Sigmoid colon (tissue), 7 donors: ENCODE data around the gene NEURL1. TPM values are rescaled to one million over a fixed set of nuclear protein-coding genes. Genes with fewer than 3 reads are reported as not detected.
"Not testable (repeated sequence)": the region's sequence is repeated elsewhere in the genome, so short reads cannot be mapped to it uniquely, and the experiment has no call there.

Source experiments
- DNase-seq: peaks from one replicate; pipeline ENCODE4 v3.0.0-alpha.2; 2019
- H3K27ac ChIP-seq, 4 donors: fragments of 200-600 bp; sonication (generic); one replicate each; pipeline ENCODE4 v1.5.1; 2016 to 2019; ENCODE audit warnings: mild to moderate bottlenecking in 1 of 4
- H3K27me3 ChIP-seq, 3 donors: fragments of 200-600 bp; sonication (generic); one replicate each; pipeline ENCODE4 v1.5.1; 2019; ENCODE audit warnings: mild to moderate bottlenecking in 1 of 3
- H3K36me3 ChIP-seq, 4 donors: fragments of 200-600 bp; sonication (generic); one replicate each; pipeline ENCODE4 v1.5.1; 2016 to 2019
- H3K4me1 ChIP-seq, 4 donors: fragments of 200-600 bp; sonication (generic); one replicate each; pipeline ENCODE4 v1.5.1; 2017 to 2019
- H3K4me3 ChIP-seq, 4 donors: fragments of 200-600 bp; sonication (generic); one replicate each; pipeline ENCODE4 v1.5.1; 2017 to 2019; ENCODE audit warnings: mild to moderate bottlenecking in 2 of 4, moderate library complexity in 1 of 4
- H3K9me3 ChIP-seq, 4 donors: fragments of 200-600 bp in 3 of 4; sonication (generic) in 3 of 4; one replicate each; pipeline versions ENCODE4 v1.5.1 to v1.6.1; 2013 to 2019
- EP300 ChIP-seq, 4 donors: sonication (generic); formaldehyde crosslinking; IDR thresholded peaks; one replicate each; pipeline ENCODE4 v1.6.1; 2017; ENCODE audit warnings: antibody characterized with exemption in 4 of 4
- POLR2A ChIP-seq, 2 donors: fragments of 450-650 bp; IDR thresholded peaks; one replicate each; pipeline ENCODE4 v1.6.1; 2016; ENCODE audit warnings: antibody characterized with exemption in 2 of 2, mild to moderate bottlenecking in 2 of 2, moderate library complexity in 2 of 2
- POLR2AphosphoS5 ChIP-seq, 4 donors: sonication (generic); formaldehyde crosslinking; IDR thresholded peaks; one replicate each; pipeline ENCODE4 v1.6.1; 2017; ENCODE audit warnings: antibody characterized with exemption in 4 of 4
- WGBS, 2 donors: extraction: QIAGEN DNeasy Blood & Tissue Kit; methylation state at CpG; one replicate each; pipeline ENCODE4 v1.1.7; 2013; 5-methylcytosine and 5-hydroxymethylcytosine counted together
- intact Hi-C: fragments of 100-400 bp; cut with DNase I; formaldehyde crosslinking; loops from one replicate; pipeline ENCODE4 v1.15.1; 2023
- polyA plus RNA-seq, 3 donors: library from polyadenylated mRNA; stranded (reverse); fragments of 200-250 nt; gene quantifications; one replicate each; pipeline ENCODE4 v1.2.3, GENCODE V29; 2013
- total RNA-seq, 4 donors: library from RNA; depleted of rRNA; stranded (reverse); fragments of >200 nt; gene quantifications; one replicate each; pipeline ENCODE4 v1.1.0, GENCODE V29; 2016
- TF ChIP-seq, protein P1 (sequence below), 4 experiments: fragments of 450-650 bp in 3 of 4; fragments of 200-600 bp in 1 of 4; IDR thresholded peaks; one replicate each; pipeline ENCODE4 v1.5.1; 2016 to 2019; ENCODE audit warnings: antibody characterized with exemption in 4 of 4, mild to moderate bottlenecking in 3 of 4, moderate library complexity in 2 of 4
- donor health status: healthy with polysubstance abuse.
- donor health status: Bipolar disorder and iron deficiency.
- donor health status: healthy.

Gene NEURL1
- total and polyA plus RNA-seq, 7 donors = 0.41 to 54.1 (median 15.3) TPM; not detected in 1

DNA sequence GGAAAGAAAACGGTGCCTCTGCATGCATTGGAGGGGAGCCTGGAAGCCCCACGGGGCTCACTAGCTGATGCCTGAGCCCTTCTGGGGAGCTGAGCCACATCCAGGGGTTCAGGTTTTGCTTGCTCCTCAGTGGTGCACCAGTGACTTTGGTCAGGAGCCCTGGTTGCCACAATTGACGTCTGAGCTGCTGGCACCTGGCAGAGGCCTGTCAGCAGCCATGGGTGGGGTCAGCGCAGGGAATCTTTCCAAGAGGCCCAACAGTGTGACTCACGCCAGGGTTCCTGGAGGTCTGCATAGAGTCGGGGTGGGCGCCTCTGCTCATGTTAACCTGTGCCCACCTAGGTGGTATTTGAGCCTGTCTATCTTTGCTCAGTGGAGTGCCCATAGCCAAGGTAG lies 138.7 kb downstream of the NEURL1 start:
- TF ChIP-seq, protein P1, sequence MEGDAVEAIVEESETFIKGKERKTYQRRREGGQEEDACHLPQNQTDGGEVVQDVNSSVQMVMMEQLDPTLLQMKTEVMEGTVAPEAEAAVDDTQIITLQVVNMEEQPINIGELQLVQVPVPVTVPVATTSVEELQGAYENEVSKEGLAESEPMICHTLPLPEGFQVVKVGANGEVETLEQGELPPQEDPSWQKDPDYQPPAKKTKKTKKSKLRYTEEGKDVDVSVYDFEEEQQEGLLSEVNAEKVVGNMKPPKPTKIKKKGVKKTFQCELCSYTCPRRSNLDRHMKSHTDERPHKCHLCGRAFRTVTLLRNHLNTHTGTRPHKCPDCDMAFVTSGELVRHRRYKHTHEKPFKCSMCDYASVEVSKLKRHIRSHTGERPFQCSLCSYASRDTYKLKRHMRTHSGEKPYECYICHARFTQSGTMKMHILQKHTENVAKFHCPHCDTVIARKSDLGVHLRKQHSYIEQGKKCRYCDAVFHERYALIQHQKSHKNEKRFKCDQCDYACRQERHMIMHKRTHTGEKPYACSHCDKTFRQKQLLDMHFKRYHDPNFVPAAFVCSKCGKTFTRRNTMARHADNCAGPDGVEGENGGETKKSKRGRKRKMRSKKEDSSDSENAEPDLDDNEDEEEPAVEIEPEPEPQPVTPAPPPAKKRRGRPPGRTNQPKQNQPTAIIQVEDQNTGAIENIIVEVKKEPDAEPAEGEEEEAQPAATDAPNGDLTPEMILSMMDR (IDR thresholded peaks at IDR 0.05) = no peak
- TF ChIP-seq EP300 (IDR thresholded peaks at IDR 0.05) (no peak), POLR2AphosphoS5 (IDR thresholded peaks at IDR 0.05) (no peak), POLR2A (IDR thresholded peaks at IDR 0.05) (no peak)
- no peaks in the 10 kb centered on the region for H3K9me3 ChIP-seq
- H3K27ac ChIP-seq = no peak overlapping the region
- H3K36me3 ChIP-seq = peaks cover 0 to 36% (median 6%) of the 10 kb centered on the region in 4 donors
- intact Hi-C loops = no loop called here
- WGBS, 2 donors = 76 to 79% methylated on average over 7 of the region's 7 CpGs
- H3K4me1 ChIP-seq = peaks cover 0 to 37% (median 29%) of the 10 kb centered on the region in 4 donors
- no peak overlapping the region for H3K4me3 ChIP-seq
- no peaks in the 10 kb centered on the region for H3K27me3 ChIP-seq
- no peak for DNase-seq

- DNase-seq, H3K9me3 ChIP-seq, intact Hi-C loops, H3K4me3 ChIP-seq, H3K27ac ChIP-seq, H3K27me3 ChIP-seq: not testable (repeated sequence)
- peaks cover 0 to 29% (median 3%) of the 10 kb centered on the region in 4 donors for H3K36me3 ChIP-seq
- WGBS, 2 donors = 87 to 95% methylated on average over 6 of the region's 6 CpGs
- peaks cover 0 to 44% (median 35%) of the 10 kb centered on the region in 4 donors for H3K4me1 ChIP-seq
Observed at GRCh38 chr10:103632871-103633270, 139.4 kb downstream of the NEURL1 start.

GRCh38 chr10:103633846-103634245 lies 140.3 kb downstream of the NEURL1 start:
- intact Hi-C loops = no loop called here
- peaks cover 0 to 53% (median 45%) of the 10 kb centered on the region in 4 donors for H3K4me1 ChIP-seq
- no peak overlapping the region for H3K4me3 ChIP-seq
- no peak for DNase-seq
- H3K9me3 ChIP-seq = no peaks in the 10 kb centered on the region
- TF ChIP-seq, protein P1 (IDR thresholded peaks at IDR 0.05) = no peak
- TF ChIP-seq POLR2AphosphoS5 (IDR thresholded peaks at IDR 0.05) = no peak
- TF ChIP-seq POLR2A (IDR thresholded peaks at IDR 0.05) = no peak
- no peak for TF ChIP-seq EP300 (IDR thresholded peaks at IDR 0.05)
- peaks cover 0 to 24% (median 2%) of the 10 kb centered on the region in 4 donors for H3K36me3 ChIP-seq
- H3K27me3 ChIP-seq = no peaks in the 10 kb centered on the region
- WGBS, 2 donors = 95% methylated on average over 7 of the region's 7 CpGs
- no peak overlapping the region for H3K27ac ChIP-seq

GRCh38 chr10:103635580-103635979 lies 142.1 kb downstream of the NEURL1 start:
- Histone ChIP-seq H3K36me3 (peaks cover 0 to 25% (median 2%) of the 10 kb centered on the region in 4 donors), H3K4me1 (peaks cover 0 to 55% (median 46%) of the 10 kb centered on the region in 4 donors), H3K27ac (peak overlapping the region in 3 of 4 donors; percentile 40 to 92 (median 91)), H3K9me3 (no peaks in the 10 kb centered on the region), H3K27me3 (no peaks in the 10 kb centered on the region), H3K4me3 (no peak overlapping the region)
- WGBS, 2 donors = 64 to 74% methylated on average over 5 of the region's 5 CpGs
- intact Hi-C loops = no loop called here
- DNase-seq = no peak
- TF ChIP-seq EP300 (IDR thresholded peaks at IDR 0.05) (no peak), POLR2A (IDR thresholded peaks at IDR 0.05) (no peak), POLR2AphosphoS5 (IDR thresholded peaks at IDR 0.05) (no peak)
- TF ChIP-seq, protein P1 (IDR thresholded peaks at IDR 0.05) = no peak

DNA sequence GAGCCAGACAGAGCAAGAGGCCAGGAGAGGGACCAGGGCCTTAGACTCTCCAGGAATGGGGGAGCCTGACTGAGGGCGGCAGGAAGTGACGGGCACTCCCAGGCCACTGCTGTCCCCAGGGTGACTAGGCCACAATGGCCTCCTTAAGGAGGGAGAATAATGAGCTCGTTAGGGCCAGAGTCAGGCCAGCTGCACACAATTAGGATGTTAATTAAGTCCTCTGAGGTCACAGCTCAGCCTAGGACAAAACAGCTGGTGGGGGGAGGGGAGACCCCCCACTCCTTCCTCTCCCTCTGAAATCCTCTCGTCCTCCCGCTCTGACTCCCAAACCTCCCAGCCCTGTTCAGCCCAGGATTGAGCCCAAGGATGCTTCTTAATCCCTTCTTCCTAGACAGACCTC lies 143.0 kb downstream of the NEURL1 start:
- Histone ChIP-seq H3K27ac (peak overlapping the region; percentile 71 to 92 (median 88)), H3K27me3 (no peaks in the 10 kb centered on the region), H3K36me3 (peaks cover 0 to 21% (median 2%) of the 10 kb centered on the region in 4 donors), H3K9me3 (no peaks in the 10 kb centered on the region), H3K4me1 (peaks cover 0 to 65% (median 50%) of the 10 kb centered on the region in 4 donors), H3K4me3 (no peak overlapping the region)
- 86 to 90% methylated on average over 5 of the region's 5 CpGs for WGBS, 2 donors
- TF ChIP-seq POLR2AphosphoS5 (IDR thresholded peaks at IDR 0.05) (no peak), POLR2A (IDR thresholded peaks at IDR 0.05) (no peak), EP300 (IDR thresholded peaks at IDR 0.05) (no peak)
- TF ChIP-seq, protein P1 (IDR thresholded peaks at IDR 0.05) = no peak
- intact Hi-C loops = no loop called here
- DNase-seq = no peak
